Astrocyte (in vitro differentiated cells and primary cell): ENCODE results near the gene RMI2. TPM values are rescaled to one million over a fixed set of nuclear protein-coding genes. Genes with fewer than 3 reads are reported as not detected.

Source experiments
- DNase-seq: peaks from one replicate; pipeline ENCODE4 v3.0.0-alpha.2; 2010; ENCODE audit warnings: low read depth
- FAIRE-seq: peaks from 2 replicates; lab custom pipeline; 2011; peaks lifted over from hg19 to GRCh38; lab: Jason Lieb, UNC
- H2AFZ ChIP-seq: 2 replicates; pipeline ENCODE4 v1.6.0; 2012; ENCODE audit warnings: low read depth, low read length, inconsistent platforms
- H3K27ac ChIP-seq: 2 replicates; pipeline ENCODE4 v1.5.1; 2011; ENCODE audit warnings: low read depth, low read length, inconsistent platforms
- H3K27me3 ChIP-seq: 2 replicates; pipeline ENCODE4 v1.6.0; 2011; ENCODE audit warnings: low read length, inconsistent platforms; ENCODE audit not compliant: insufficient read depth
- H3K36me3 ChIP-seq: 2 replicates; pipeline ENCODE4 v1.5.1; 2011; ENCODE audit warnings: low read length, inconsistent platforms; ENCODE audit not compliant: insufficient read depth
- H3K4me1 ChIP-seq: 2 replicates; pipeline ENCODE4 v1.5.1; 2011; ENCODE audit warnings: low read length, inconsistent platforms; ENCODE audit not compliant: insufficient read depth
- H3K4me2 ChIP-seq: 2 replicates; pipeline ENCODE4 v1.6.0; 2012; ENCODE audit warnings: low read length, inconsistent platforms
- H3K4me3 ChIP-seq: 2 replicates; pipeline ENCODE4 v1.5.1; 2011; ENCODE audit warnings: low read depth, mild to moderate bottlenecking, low read length, inconsistent platforms; ENCODE audit not compliant: insufficient read depth
- H3K79me2 ChIP-seq: 2 replicates; pipeline ENCODE4 v1.6.0; 2012; ENCODE audit warnings: mild to moderate bottlenecking, low read length, inconsistent platforms; ENCODE audit not compliant: insufficient read depth
- H3K9ac ChIP-seq: 2 replicates; pipeline ENCODE4 v1.6.0; 2012; ENCODE audit warnings: mild to moderate bottlenecking, low read length, inconsistent platforms
- H3K9me3 ChIP-seq: 2 replicates; pipeline ENCODE4 v1.5.1; 2012; ENCODE audit warnings: low read depth, mild to moderate bottlenecking, low read length, inconsistent platforms; ENCODE audit not compliant: insufficient read depth
- H4K20me1 ChIP-seq: 2 replicates; pipeline ENCODE4 v1.6.0; 2012; ENCODE audit warnings: low read length, inconsistent platforms; ENCODE audit not compliant: insufficient read depth
- H3K27ac Mint-ChIP-seq: one replicate; pipeline ENCODE4 v1.8.0; 2021; ENCODE audit warnings: mild to moderate bottlenecking, mixed read lengths; ENCODE audit not compliant: unreplicated experiment
- H3K27me3 Mint-ChIP-seq: one replicate; pipeline ENCODE4 v1.8.0; 2021; ENCODE audit warnings: low read depth, mixed read lengths; ENCODE audit not compliant: unreplicated experiment
- H3K36me3 Mint-ChIP-seq: one replicate; pipeline ENCODE4 v1.8.0; 2021; ENCODE audit warnings: low read depth, mixed read lengths; ENCODE audit not compliant: unreplicated experiment
- H3K4me1 Mint-ChIP-seq: one replicate; pipeline ENCODE4 v1.8.0; 2021; ENCODE audit warnings: low read depth, mixed read lengths; ENCODE audit not compliant: unreplicated experiment
- H3K4me3 Mint-ChIP-seq: one replicate; pipeline ENCODE4 v1.8.0; 2021; ENCODE audit warnings: mild to moderate bottlenecking, moderate library complexity, mixed read lengths; ENCODE audit not compliant: unreplicated experiment
- H3K9me3 Mint-ChIP-seq: one replicate; pipeline ENCODE4 v1.8.0; 2021; ENCODE audit warnings: mild to moderate bottlenecking, mixed read lengths; ENCODE audit not compliant: unreplicated experiment
- EZH2 ChIP-seq: IDR thresholded peaks from 2 replicates; pipeline ENCODE4 v1.6.1; 2012; ENCODE audit warnings: mild to moderate bottlenecking, low read length, inconsistent platforms; ENCODE audit not compliant: insufficient read depth
- total RNA-seq: library from RNA; stranded (reverse); gene quantifications from 2 replicates; pipeline ENCODE4 v1.2.1, GENCODE V29; 2021
- TF ChIP-seq, protein P1 (sequence below): IDR thresholded peaks from 2 replicates; pipeline ENCODE4 v1.5.1; 2011; ENCODE audit warnings: low read depth, mild to moderate bottlenecking, inconsistent platforms, low read length, moderate library complexity; ENCODE audit not compliant: insufficient read depth

RMI2 gene
- total RNA-seq, 1 donor from 2014 or later: 7.8 TPM

- Mint-ChIP-seq H3K9me3 (no peaks in the 10 kb centered on the region), H3K4me1 (peaks cover 36% of the 10 kb centered on the region), H3K36me3 (no peaks in the 10 kb centered on the region), H3K27ac (no peak overlapping the region), H3K4me3 (no peak overlapping the region), H3K27me3 (peaks cover 4% of the 10 kb centered on the region)
- Histone ChIP-seq H2AFZ (no peak overlapping the region), H3K36me3 (no peaks in the 10 kb centered on the region), H3K79me2 (no peaks in the 10 kb centered on the region), H3K27me3 (no peaks in the 10 kb centered on the region), H3K4me2 (no peak overlapping the region), H3K9ac (no peak overlapping the region), H3K9me3 (no peaks in the 10 kb centered on the region), H4K20me1 (no peaks in the 10 kb centered on the region), H3K4me3 (no peak overlapping the region), H3K27ac (no peak overlapping the region), H3K4me1 (peaks cover 62% of the 10 kb centered on the region)
- DNase-seq (no peak), FAIRE-seq (no peak)
- TF ChIP-seq, protein P1, sequence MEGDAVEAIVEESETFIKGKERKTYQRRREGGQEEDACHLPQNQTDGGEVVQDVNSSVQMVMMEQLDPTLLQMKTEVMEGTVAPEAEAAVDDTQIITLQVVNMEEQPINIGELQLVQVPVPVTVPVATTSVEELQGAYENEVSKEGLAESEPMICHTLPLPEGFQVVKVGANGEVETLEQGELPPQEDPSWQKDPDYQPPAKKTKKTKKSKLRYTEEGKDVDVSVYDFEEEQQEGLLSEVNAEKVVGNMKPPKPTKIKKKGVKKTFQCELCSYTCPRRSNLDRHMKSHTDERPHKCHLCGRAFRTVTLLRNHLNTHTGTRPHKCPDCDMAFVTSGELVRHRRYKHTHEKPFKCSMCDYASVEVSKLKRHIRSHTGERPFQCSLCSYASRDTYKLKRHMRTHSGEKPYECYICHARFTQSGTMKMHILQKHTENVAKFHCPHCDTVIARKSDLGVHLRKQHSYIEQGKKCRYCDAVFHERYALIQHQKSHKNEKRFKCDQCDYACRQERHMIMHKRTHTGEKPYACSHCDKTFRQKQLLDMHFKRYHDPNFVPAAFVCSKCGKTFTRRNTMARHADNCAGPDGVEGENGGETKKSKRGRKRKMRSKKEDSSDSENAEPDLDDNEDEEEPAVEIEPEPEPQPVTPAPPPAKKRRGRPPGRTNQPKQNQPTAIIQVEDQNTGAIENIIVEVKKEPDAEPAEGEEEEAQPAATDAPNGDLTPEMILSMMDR: no peak
- no peak for TF ChIP-seq EZH2
Observed at GRCh38 chr16:11360641-11361373, 15.5 kb downstream of the RMI2 start.

DNA sequence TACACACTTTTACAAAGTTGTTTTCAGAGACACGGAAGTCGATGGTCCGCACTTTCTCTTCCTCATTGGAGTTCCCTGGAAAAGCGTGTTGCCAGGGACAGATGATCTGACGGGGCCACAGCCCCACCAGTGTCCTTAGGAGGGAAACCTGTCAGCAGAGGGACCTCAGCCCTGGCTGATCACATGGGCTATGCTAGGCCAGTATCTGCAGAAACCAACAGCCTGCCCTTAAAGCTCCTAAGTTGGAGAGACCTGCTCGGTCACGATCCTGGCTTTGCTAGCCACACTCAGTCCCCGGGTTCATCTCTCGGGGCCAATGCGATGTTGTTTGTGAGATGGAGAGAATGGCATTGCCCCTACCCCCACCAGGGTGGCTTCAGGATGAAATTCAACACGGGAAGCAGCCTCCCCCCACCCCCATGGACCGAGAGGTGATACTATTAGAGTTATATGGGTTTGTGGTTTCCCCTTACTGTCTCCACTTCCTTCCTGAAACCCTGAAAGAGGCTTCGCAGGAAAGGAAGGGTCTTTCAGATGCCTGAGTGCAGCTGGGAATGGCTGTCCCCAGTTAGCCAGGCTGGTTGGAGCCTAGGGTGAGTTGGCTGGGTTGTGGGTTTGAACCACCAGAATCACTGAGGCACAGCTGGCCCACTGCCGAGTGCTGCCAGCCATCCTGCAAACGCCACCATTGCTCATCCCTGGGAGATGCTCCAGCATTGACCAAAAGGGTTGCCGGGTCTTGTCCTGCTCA is 16.6 kb downstream of the RMI2 start:
- H3K27ac ChIP-seq: no peak overlapping the region
- H3K36me3 ChIP-seq: no peaks in the 10 kb centered on the region
- Mint-ChIP-seq H3K4me1 (peaks cover 36% of the 10 kb centered on the region), H3K36me3 (no peaks in the 10 kb centered on the region), H3K27ac (no peak overlapping the region), H3K27me3 (peaks cover 4% of the 10 kb centered on the region), H3K9me3 (no peaks in the 10 kb centered on the region), H3K4me3 (no peak overlapping the region)
- no peak overlapping the region for H2AFZ ChIP-seq
- H3K27me3 ChIP-seq: no peaks in the 10 kb centered on the region
- H3K4me1 ChIP-seq: peaks cover 58% of the 10 kb centered on the region
- DNase-seq (no peak), FAIRE-seq (no peak)
- H3K79me2 ChIP-seq: no peaks in the 10 kb centered on the region
- no peak overlapping the region for H3K4me3 ChIP-seq
- H3K9ac ChIP-seq: no peak overlapping the region
- no peaks in the 10 kb centered on the region for H4K20me1 ChIP-seq
- H3K4me2 ChIP-seq: peak overlapping the region; percentile 6
- TF ChIP-seq, protein P1: no peak
- no peak for TF ChIP-seq EZH2
- no peaks in the 10 kb centered on the region for H3K9me3 ChIP-seq

- no peak for TF ChIP-seq EZH2
- TF ChIP-seq, protein P1: no peak
- Histone ChIP-seq H3K27ac (peak overlapping the region; percentile 44), H3K9ac (peak overlapping the region; percentile 11), H3K79me2 (no peaks in the 10 kb centered on the region), H2AFZ (no peak overlapping the region), H3K4me3 (no peak overlapping the region), H3K9me3 (no peaks in the 10 kb centered on the region), H3K27me3 (no peaks in the 10 kb centered on the region), H3K4me2 (peak overlapping the region; percentile 45), H4K20me1 (no peaks in the 10 kb centered on the region), H3K4me1 (peaks cover 42% of the 10 kb centered on the region), H3K36me3 (no peaks in the 10 kb centered on the region)
- no peak overlapping the region for H3K4me3 Mint-ChIP-seq
- no peak for FAIRE-seq
- peaks cover 30% of the 10 kb centered on the region for H3K4me1 Mint-ChIP-seq
- DNase-seq: no peak
- H3K27me3 Mint-ChIP-seq: peaks cover 6% of the 10 kb centered on the region
- H3K9me3 Mint-ChIP-seq: no peaks in the 10 kb centered on the region
- H3K27ac Mint-ChIP-seq: no peak overlapping the region
- no peaks in the 10 kb centered on the region for H3K36me3 Mint-ChIP-seq
Observed at GRCh38 chr16:11363927-11364258, 18.6 kb downstream of the RMI2 start.
